GF-D8 (cell line): ENCODE data around the gene NTNG1.
"Not testable (repeated sequence)": the region's sequence is repeated elsewhere in the genome, so short reads cannot be mapped to it uniquely, and the experiment has no call there.

Source experiments
- DNase-seq: peaks from one replicate; lab custom pipeline; 2025; lab: John Stamatoyannopoulos, UW

NTNG1 gene

GRCh38 chr1:107145637-107146036 lies 4.8 kb downstream of the NTNG1 start:
- no peak for DNase-seq

GRCh38 chr1:107147843-107148242 lies 7.0 kb downstream of the NTNG1 start:
- no peak for DNase-seq

GRCh38 chr1:107149946-107150345 lies 9.1 kb downstream of the NTNG1 start:
- DNase-seq, result no peak

- no peak for DNase-seq
These were observed 10.5 kb downstream of the NTNG1 start for GRCh38 chr1:107151295-107151694.

GRCh38 chr1:107152395-107152794 lies 11.6 kb downstream of the NTNG1 start:
- DNase-seq, result no peak

- DNase-seq, result no peak
These were observed 12.2 kb downstream of the NTNG1 start for GRCh38 chr1:107153014-107153413.

- no peak for DNase-seq
These were observed 17.7 kb downstream of the NTNG1 start for GRCh38 chr1:107158496-107158895.

- DNase-seq, result no peak
These were observed 18.2 kb downstream of the NTNG1 start for GRCh38 chr1:107158991-107159390.

GRCh38 chr1:107162745-107163144 lies 21.9 kb downstream of the NTNG1 start:
- DNase-seq, result no peak

GRCh38 chr1:107164901-107165300 lies 24.1 kb downstream of the NTNG1 start:
- DNase-seq, result not testable (repeated sequence)

- DNase-seq, result no peak
These were observed 28.8 kb downstream of the NTNG1 start for GRCh38 chr1:107169615-107170014.

- no peak for DNase-seq
These were observed 30.5 kb downstream of the NTNG1 start for GRCh38 chr1:107171333-107171732.

- DNase-seq, result no peak
These were observed 31.8 kb downstream of the NTNG1 start for GRCh38 chr1:107172450-107173170.

GRCh38 chr1:107175102-107175909 lies 34.5 kb downstream of the NTNG1 start:
- DNase-seq, result no peak

GRCh38 chr1:107181253-107181969 lies 40.6 kb downstream of the NTNG1 start:
- DNase-seq, result no peak

- DNase-seq, result no peak
These were observed 42.2 kb downstream of the NTNG1 start for GRCh38 chr1:107183011-107183410.

GRCh38 chr1:107184888-107185287 lies 44.0 kb downstream of the NTNG1 start:
- no peak for DNase-seq

- DNase-seq, result no peak
These were observed 46.6 kb downstream of the NTNG1 start for GRCh38 chr1:107187399-107187798.

- DNase-seq, result no peak
These were observed 47.3 kb downstream of the NTNG1 start for GRCh38 chr1:107188160-107188559.

GRCh38 chr1:107194380-107194779 lies 53.5 kb downstream of the NTNG1 start:
- DNase-seq, result no peak

GRCh38 chr1:107195476-107195875 lies 54.6 kb downstream of the NTNG1 start:
- no peak for DNase-seq

GRCh38 chr1:107196973-107197562 lies 56.2 kb downstream of the NTNG1 start:
- no peak for DNase-seq
